A673 (cell line): ENCODE data around the gene SFXN1.

ENCODE experiments used
- EZH2 ChIP-seq: fragments of 200-600 bp; sonication (generic); IDR thresholded peaks from 2 replicates; pipeline ENCODE4 v1.6.1; 2017; ENCODE audit warnings: borderline replicate concordance, low read depth, mild to moderate bottlenecking, mixed read lengths, antibody characterized with exemption, low read length; ENCODE audit not compliant: poor library complexity, severe bottlenecking
- TF ChIP-seq, protein P1 (sequence below): fragments of 300-800, 200-600 bp; sonication (generic); conservative IDR thresholded peaks from 2 replicates; pipeline ENCODE4 v1.5.1; 2017; ENCODE audit warnings: low read depth, mild to moderate bottlenecking, antibody characterized with exemption, low read length, moderate library complexity, mixed read lengths

DNA sequence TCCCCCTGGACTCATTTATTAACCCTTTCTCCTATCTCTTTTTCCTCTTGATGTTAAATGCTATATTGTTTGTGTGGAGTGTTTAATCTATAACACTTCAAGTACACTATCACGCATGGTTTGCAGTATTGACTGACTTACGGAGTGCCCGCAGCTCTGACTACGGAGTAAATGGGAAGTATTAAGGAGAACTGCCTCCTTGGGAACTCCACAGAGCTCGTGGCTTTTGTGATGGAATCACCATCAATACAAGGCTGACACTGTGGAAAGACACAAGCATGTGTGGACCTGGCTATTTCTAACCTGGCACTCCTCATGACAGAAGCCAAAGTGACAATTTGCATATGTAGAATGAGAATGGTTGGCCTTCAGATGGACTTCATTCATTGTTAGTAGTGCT is 66.2 kb downstream of the SFXN1 start:
- TF ChIP-seq, protein P1, sequence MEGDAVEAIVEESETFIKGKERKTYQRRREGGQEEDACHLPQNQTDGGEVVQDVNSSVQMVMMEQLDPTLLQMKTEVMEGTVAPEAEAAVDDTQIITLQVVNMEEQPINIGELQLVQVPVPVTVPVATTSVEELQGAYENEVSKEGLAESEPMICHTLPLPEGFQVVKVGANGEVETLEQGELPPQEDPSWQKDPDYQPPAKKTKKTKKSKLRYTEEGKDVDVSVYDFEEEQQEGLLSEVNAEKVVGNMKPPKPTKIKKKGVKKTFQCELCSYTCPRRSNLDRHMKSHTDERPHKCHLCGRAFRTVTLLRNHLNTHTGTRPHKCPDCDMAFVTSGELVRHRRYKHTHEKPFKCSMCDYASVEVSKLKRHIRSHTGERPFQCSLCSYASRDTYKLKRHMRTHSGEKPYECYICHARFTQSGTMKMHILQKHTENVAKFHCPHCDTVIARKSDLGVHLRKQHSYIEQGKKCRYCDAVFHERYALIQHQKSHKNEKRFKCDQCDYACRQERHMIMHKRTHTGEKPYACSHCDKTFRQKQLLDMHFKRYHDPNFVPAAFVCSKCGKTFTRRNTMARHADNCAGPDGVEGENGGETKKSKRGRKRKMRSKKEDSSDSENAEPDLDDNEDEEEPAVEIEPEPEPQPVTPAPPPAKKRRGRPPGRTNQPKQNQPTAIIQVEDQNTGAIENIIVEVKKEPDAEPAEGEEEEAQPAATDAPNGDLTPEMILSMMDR, result no peak
- no peak for TF ChIP-seq EZH2
